GM19043 (cell line): Measurements from ENCODE around the gene SPNS2.
A peak's percentile ranks its signal among the peaks of the same experiment; 100 is the strongest.

ENCODE experiments used
- ATAC-seq: cut with Tn5 transposase; IDR thresholded peaks from one replicate; pipeline ENCODE4 v1.9.1; 2021; ENCODE audit warnings: low read depth; ENCODE audit not compliant: unreplicated experiment

The SPNS2 gene

DNA sequence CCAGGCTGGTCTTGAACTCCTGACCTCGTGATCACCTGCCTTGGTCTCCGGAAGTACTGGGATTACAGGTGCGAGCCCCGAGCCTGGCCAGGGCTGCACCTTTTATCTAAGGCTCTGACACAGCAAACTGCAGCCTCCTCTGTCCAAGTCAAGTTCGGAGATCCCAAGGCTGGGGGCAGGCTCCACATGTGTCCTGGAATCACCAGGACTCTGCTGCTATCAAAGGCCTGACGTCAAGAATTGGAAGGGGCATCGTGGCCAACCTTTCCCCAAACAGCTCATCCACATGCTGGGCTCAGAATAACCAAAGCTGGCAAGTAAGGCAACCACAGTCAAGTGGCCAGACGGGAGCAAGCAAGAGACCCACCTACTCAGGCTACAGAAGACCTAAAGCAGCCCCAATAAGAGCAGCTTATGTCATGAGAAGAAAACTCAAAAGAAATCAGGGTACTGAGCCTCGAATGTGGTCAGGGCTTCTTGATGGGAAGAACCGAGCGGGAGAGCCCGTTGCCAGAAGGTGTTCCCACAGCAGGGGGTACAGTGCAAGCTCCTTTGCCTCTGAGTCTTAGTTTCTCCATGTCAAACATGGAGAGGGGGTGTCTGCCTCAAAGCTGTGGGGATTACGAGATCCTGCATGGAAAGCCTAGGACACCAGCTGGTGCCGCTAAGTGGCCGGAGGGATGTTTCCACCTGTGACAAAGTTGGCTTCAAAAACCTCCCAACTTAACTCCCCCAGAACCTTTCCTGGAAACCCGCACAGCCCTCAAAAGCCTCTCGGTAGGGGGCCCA lies 48.6 kb downstream of the SPNS2 start:
- ATAC-seq = no peak

DNA sequence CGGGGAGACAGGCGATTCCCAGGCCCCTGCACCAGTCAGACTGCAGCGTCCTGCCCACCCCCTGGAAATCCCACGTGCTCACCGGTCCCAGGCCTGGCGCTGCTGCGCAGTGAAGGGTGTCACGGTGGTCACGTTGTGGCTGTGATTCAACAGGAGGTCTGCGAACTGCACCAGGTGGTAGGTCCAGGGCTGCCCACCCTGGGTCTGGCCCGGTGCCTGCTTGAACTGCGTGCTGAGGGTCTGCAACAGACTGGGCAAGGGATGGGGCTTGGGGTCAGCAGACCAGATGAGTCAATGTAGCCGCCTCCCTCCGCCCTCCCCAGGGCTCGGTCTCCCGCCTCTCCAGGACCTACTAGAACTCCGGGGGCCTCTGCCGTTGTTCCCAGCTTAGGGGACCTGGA lies 49.4 kb downstream of the SPNS2 start:
- no peak for ATAC-seq

DNA sequence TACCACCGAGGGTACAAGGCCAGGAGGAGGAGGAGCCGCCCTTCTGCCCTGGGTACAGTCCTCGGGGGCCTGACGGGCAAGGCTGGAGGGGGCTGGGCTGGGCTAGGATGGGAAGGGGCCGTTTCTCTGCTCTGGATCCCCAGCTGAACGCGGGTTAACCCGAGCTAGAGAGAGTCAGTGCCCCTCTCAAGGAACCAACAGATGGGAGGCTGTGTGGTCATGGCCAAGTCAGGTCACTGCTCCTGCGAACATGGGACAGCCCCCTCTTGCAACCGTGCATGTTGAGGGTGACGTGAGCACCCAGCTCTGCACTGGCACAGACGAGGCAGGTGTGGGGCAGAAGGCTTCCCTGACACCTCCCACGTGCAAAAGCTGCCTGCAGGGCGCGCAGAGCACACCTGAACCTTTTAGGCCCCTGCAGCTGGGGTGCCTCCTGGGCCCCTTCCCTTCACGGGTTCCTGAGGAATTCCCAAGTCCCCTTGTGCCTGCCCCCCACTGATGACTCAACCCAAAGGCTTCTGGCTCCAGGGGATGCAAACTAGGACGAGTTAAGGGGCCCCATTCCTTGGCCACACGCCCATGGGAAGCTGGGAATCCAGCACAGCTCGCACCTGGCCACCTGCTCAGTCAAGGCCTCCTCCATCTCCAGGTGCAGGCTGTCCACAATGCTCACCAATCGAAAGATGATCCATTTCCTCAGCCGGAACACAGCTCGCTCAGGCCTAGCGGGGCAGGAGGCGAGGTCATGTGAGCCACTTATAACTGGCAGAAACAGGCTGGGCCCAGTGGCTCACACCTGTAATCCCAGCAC lies 50.2 kb downstream of the SPNS2 start:
- ATAC-seq = no peak

DNA sequence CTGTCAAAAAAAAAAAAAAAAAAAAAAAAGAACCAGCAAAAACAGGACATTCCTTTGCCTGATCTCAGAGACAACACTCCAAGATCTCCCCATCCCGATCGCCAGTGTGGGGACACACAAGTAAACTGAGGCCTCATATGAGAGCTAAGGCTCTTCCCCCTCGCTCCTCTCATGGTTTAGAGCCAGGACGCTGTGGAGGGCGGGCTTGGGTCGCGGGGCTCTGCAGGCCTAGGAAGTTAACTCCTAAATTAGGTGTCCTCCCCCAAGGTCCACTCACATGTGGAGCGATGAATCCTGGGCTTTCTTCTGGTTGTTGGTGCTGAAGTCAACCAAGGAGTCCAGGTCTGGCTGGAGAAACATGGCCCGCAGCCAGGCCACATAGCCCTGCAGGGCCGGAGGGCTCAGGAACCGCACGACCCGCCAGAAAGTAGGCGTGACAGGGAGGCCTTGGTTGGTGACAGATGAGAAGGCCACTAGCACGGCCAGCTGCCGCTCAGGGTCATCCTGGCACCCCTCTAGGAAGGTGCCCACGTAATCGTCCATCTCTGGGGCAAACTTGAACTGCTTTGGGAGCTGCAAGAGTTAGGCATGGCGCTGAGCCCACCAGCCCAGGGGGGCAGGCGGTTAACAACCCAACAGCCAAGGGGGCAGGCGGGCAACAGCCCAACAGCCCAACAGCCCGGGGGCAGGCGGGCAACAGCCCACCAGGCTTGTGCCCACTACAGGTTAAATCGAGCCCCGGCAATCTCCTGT lies 51.3 kb downstream of the SPNS2 start:
- no peak for ATAC-seq

DNA sequence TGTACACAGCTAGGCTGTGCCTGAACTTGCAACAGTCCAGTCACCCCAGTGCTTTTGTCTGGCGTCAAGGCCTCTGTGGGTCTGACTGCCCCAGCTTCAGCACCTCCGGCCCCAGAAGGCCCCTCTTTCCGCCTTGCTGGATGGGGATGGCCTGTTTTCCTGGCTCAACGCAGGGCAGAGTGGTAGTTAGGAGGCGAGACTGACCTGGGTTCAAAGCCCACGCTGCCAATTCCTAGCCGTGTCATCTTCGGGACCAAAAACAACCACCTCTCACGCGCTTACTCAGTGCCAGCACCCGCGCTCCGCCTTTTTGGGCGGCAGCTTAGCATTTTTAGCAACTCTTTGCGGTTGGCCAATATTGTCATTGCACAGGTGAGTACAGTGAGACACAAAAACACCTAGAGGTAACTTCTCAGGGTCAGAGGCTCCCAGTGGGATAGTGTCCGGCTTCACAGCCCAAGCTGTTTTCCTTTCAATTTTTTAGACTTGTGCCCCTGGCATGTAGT lies 51.9 kb downstream of the SPNS2 start:
- no peak for ATAC-seq

DNA sequence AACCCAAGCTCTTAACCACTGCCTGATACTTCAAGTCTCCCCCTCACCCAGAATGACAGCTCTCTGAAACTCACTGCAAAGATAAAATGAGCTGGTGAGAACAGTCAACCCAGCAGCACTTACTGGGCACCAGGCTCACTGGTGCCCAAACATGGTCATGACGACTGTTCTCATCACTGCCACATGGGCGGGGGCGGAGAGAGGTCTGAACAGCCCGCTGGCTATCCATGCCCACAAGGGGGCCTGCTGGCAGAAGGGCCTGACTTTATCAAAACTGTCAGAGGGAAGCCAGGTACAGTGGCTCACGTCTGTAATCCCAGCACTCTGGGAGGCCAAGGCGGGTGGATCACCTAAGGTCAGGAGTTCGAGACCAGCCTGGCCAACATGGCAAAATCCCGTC lies 52.5 kb downstream of the SPNS2 start:
- ATAC-seq = no peak

DNA sequence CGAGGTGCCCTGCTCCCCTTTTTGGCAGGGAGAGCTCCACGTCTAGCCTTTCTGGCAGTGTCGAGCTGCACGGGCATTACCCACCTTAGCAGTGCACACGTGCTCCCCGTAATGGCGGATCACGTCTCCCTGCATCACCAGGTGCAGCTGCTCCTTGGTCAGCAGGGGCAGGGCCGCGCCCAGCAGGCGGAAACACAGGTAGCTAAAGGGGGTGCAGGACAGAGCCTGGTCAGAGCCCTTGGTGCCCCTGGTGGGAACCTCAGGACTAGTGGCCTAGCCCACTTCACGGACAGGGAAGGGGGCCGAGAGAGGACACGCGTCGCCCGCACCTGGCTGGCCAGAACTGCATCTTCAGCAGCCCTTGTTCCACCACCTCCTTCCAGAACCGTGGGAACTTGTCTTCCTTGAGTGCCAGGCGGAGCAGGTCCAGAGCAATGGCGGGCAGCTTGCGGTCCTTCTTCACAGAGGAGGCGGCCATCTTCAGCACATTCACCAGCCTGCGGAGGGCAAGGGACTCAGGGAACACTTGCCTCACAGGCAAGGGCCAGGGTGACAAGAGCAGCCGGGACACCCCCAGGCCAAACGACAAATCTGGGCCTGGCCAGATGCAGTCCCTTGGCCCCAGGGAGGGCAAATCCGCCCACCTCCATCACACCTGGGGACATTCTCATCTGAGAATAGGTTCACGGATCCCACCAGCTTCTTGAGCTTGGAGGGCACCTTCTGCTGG lies 53.3 kb downstream of the SPNS2 start:
- ATAC-seq = no peak

DNA sequence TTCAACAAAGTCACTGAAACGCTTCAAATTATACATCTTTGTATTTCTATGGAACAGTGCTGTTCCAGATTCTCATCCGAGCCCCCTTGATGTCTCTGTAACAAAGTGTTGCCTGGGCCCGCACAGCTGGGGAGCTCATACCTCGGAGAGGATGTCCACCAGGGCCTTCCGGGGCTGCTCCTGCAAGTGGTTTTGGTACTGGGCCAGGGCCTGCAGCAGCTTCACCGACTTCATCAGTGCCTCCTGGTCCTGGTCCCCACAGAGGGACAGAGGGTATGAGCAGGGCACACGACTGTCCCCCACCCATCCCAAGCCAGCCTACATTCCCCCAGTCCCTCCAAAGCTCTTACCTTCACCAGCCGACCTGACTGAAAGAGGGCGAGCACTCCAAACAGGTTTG lies 55.0 kb downstream of the SPNS2 start:
- no peak for ATAC-seq

DNA sequence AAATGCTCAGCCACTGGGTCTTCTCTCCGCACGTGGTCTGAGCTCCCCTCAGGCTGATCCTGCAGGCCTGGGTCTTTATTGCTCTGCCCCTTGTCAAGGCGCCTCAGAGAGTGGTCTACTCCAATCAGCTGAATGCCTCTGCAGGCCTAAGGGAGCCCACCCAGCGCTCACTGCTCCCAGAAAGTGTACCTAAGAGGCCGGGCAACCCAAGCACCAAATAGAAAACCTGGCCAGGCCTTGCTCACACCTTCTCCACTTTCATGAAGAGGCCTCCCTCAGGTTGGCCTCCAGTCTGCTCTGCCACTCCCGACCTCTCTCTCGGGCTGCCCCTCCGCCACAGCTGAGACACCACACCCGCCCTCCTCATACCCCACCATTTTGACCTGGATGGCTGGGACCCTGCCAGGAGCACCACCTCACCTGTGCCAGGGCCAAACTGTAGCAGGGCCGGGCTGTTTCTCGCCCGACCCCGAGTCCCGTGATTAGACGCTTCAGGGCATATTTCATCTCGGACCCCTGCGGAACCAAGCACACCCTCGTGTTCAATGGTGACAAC lies 55.8 kb downstream of the SPNS2 start:
- no peak for ATAC-seq

DNA sequence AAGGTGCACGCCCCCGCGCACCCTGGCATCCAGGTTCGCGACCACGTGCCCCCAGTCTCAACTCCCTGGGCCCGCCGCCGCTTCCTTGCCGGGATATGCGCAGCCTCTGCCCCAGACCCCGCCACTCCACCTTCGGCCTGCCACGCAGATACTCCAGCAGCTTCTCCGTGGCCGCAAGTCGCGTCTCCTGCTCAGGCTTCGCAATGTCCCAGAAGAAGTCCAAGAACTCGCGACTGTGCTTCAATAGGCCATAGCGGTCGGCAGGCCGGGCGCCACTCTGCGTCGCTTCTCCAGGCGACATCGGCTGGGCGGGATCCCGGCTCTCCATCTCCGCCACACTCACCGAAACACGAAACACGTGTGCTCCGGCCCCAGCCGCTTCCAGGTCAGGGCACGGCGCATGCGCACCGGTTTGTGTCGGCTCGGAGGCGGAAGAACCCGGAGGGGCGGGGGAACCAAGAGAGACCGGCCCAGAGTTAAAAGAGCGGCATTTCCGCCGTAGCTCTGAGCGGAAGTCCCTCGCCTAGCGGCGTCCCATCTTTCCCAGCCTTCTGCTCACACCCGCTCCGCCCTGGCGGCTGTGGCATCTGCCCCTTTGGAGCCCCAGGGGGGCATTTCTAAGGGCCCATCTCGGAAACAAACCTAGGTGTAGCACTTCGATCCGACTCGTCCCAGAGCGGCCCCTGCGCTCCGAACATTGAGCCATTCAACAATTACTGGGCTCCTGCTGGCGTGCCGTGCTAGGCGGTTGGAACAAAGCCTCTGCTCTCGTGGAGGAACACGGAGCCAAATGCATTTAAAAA lies 56.5 kb downstream of the SPNS2 start, which contains the start of gene MYBBP1A:
MYBBP1A (minus strand) TSS at position 388 of the 803 bp plus-strand sequence; CDS start at position 328, 60 bp downstream.
- peak; percentile 82 for ATAC-seq

DNA sequence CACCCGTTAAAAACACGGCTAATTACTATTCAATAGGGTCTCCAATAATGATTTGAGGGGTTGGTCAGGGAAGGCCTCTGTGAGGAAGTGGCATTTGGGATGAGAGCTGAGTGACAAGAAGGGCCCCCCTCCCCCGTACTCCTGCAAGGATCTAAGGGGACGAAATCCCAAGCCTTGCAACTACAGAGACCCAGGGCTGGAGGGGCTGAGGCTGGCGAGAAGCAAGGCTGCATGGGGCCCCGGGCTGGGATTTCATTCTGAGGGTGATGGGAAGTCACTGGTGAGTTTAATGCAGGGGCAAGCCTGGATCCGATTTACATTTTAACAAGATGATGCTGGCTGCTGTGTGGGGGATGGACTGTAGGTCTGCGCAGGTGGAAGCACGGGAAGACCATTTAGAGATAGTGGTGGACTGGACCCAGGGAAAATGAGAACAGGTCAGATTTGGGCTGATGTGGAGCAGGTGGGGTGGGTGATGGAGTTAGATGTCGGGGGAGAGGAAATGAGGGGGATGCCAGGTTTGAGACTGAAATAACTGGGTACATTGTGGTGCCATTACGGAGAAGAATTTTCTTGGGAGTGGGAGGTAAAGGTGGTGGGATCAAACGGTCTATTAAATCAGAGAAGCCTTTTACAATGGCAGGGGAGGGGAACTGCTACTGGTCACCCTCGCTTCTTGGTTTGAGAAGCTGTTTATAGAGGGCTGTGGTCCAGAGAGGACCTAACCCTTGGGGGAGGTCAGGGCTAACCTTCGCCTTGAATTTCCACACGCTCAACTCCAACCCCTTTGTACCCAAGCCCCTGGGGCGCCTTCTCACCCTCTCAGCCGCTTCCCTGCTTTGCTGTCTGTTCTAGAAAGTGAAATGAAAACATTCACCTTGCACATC lies 57.4 kb downstream of the SPNS2 start:
- no peak for ATAC-seq

DNA sequence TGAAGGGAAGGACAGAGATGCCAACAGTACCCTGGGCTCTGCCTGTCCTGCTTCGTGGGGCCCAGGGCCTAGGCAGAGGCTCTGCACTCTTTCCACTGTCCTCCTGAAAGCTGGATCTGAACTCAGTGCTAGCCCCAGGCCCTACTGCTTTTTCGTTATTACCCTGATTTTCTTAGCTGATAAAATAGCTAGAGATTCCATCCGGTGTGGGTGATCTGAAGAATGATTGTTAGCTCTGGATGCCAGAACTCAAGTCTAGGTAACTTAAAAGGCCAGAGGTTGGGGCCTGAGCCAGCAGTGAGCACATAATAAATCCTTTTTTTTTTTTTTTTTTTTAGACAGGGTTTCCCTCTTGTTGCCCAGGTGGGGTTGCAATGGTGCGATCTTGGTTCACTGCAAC lies 58.3 kb downstream of the SPNS2 start:
- ATAC-seq = no peak

DNA sequence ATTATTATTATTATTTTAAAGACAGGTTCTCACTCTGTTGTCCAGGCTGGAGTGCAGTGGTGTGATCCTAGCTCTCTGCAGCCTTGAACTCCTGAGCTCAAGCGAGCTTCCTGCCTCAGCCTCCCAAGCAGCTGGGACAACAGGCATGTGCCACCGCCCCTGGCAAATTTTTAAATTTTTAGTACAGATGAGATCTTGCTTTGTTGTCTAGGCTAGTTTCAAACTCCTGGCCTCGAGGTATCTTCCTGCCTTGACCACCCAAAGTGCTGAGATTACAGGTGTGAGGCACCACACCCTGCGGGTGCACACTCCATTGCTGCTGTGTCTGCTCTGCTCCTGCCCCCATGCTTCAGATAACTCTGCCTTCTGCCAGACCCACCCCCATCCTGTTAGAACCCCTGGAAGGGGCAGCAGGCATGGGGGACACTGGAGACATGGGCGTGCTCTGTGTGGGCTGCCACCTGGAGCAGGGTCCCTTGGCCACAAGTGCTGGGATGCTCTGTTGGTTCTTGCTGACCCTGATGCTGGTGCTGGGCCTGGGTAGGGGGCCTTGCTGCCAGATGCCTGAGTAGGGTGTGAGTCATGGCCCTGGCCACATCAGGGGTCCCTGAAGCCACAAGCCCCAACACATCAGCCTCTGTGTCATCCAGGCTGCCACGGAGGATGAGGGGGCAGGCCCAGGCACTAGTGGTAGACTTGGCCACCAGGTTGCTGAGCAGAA lies 59.1 kb downstream of the SPNS2 start:
- no peak for ATAC-seq

DNA sequence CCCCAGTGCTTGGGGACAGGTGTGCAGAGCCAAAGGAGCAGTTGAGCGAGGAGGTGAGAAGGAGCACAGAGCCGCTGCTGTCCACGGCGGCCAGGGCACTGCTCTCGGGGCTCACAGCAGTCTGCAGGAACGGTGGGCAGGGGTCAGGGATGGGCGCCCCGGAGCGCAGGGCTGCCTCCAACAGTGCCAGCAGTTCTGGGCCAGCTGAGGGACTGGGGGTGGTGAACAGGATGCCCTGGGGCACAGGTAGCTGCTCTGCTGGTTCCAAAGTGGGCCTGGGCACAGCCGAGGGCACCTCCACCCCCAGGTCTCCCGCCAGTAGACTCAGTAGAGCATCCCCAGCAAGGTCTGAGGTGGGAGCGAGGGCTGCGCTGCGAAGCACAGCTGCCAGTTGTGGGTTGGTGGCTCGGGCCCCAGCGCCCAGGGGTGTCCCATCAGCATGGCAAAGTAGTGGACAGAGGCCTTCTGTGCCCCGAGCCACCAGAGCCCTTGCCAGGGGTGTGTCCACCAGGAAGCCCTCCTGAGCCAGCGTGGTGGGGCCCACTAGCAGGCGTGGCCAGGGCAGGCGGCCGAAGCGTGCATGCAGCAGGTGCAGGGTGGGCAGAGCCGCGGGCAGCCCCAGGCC lies 59.8 kb downstream of the SPNS2 start:
- no peak for ATAC-seq

DNA sequence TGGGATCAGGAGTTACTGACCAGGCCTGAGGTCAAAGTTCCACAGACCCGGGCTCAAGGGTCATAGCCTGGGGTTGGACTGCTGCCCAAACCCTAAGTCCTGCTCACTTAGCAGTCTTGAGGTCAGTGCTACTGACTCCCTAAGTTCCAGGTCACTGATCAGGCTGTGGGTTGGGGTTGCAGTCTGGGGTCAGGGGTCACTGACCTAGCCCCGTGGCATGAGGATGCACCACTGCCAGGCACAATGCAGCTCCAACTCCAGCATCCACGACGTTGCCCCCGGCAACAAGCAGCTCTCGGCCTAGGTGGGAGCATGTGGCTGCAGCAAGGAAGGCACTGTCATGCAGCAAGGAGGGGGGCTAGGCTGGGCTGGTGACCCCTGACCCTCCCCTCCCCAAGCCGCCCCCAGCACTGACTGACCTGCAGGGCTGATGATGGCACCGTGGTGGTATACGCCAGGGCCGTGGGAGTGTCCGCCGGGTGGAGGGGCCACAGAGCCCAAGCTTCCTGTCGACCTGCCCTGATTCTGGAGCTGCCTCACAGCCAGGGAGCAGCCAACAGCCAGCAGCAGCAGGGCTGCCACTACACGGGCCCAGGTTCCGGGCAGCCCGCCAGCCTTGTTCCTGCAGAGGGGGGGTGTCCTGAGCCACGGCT lies 60.6 kb downstream of the SPNS2 start:
- ATAC-seq = no peak

DNA sequence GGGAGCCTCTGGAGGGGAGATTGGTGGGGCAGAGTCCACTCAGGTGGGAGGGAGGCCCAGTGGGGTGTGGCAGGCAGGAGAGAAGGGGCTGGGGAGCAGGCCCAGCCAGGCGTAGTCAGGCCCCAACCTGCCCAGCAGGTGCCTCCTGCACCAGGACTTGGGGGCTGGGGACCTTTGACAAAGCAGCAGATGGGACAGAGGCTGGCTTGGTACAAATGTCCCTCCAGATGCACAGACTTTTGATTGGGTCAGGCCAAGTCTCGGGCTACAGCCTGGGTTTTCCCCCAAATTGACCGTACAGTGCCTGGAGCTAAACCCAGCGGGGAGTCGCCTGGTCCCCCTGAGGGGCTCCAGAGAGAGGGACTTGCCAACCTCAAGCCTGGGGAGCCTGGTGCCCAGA lies 61.3 kb downstream of the SPNS2 start:
- ATAC-seq = no peak

DNA sequence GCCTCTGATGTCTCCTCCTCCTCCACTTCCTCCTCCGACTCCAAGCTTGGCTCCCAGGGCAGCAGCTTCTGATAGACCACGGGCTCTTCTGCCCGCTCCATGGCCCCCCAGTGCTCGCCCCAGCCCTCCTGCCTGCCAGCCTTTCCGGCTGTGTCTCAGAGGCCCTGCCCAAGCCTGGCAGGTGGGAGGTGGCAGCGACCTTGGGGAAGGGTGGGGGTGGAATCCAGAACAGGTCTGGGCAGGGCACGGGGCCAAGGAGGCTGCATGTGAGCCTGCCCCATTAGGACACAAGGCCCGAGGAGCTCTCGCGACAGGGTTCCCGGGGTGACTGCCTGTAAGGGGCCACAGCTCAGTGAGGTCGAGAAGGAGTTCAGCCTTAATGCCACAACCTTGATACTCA lies 61.7 kb downstream of the SPNS2 start, which contains the start of gene GGT6:
GGT6 (minus strand) TSS at position 157 of the 400 bp plus-strand sequence; CDS start at position 101, 56 bp downstream.
- no peak for ATAC-seq
